ENCODE measurements around the gene HSBP1L1. TPM values are rescaled to one million over a fixed set of nuclear protein-coding genes. Genes with fewer than 3 reads are reported as not detected.

Gene HSBP1L1
- total and polyA plus RNA-seq, 2 donors (not counting 1 experiment from before 2014, with no cell fraction given), result 13.4 to 24.6 TPM

DNA sequence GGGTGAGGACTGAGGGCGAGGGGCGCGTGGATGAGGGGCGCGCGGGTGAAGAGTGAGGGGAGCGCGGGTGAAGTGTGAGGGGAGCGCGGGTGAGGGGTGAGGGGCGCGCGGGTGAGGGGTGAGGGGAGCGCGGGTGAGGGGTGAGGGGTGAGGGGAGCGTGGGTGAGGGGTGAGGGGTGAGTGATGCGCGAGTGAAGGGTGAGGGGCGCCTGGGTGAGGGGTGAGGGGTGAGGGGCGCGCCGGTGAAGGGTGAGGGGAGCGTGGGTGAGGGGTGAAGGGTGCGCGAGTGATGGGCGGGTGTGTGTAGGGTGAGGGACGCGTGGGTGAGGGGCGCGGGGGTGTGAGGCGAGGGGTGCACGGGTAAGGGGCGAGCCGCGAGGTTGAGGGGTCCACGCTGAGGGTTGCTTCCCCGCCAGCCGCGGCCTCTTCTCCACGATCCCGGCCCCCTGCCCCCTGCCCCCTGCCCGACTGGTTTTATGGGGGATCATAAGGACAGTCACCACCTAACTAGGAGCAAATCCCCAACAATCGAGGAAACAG, 11.9 kb upstream of the HSBP1L1 start:
- H3K9ac ChIP-seq (ENCODE audit: insufficient read depth, low read length), result peak overlapping the region; percentile 85
- TF ChIP-seq, protein P1, sequence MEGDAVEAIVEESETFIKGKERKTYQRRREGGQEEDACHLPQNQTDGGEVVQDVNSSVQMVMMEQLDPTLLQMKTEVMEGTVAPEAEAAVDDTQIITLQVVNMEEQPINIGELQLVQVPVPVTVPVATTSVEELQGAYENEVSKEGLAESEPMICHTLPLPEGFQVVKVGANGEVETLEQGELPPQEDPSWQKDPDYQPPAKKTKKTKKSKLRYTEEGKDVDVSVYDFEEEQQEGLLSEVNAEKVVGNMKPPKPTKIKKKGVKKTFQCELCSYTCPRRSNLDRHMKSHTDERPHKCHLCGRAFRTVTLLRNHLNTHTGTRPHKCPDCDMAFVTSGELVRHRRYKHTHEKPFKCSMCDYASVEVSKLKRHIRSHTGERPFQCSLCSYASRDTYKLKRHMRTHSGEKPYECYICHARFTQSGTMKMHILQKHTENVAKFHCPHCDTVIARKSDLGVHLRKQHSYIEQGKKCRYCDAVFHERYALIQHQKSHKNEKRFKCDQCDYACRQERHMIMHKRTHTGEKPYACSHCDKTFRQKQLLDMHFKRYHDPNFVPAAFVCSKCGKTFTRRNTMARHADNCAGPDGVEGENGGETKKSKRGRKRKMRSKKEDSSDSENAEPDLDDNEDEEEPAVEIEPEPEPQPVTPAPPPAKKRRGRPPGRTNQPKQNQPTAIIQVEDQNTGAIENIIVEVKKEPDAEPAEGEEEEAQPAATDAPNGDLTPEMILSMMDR (conservative IDR thresholded peaks at IDR 0.05 in 1 of 2, IDR thresholded peaks at IDR 0.05 in 1 of 2; ENCODE audit: low read depth in 1 of 2, low read length in 2 of 2), result no peak
- no peak for TF ChIP-seq EZH2 (IDR thresholded peaks at IDR 0.05; ENCODE audit: low read length, missing control alignments)

DNA sequence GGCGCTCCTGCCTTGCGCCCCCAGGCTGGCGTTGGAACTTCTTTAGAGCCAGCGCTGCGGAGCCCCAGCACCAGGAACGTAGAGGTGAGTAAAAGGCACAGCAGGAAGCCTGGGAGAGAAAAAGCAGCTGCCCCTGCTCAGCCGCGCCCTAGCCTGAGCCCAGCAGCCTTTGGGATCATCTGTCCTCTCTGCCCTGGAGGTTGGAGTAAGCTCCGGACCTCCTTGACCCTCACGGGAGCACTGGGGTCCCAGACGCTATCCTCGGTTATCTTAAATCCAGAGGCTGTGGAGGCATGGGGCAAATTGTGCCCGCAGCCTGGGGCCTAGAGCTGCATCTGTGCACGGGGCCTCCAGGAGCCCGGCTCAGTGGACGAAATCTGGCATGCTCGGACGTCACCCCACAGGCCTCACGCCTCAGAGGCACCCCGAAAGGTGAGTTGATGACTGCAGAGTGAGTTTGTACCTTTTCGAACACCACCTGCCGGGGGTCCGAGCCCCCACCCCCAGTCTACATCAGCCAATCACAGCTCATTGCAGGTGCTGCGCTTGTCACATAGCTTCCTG, 11.4 kb upstream of the HSBP1L1 start:
- Histone ChIP-seq H3K27ac (ENCODE audit: insufficient read depth, low read length) (no peak overlapping the region), H4K20me1 (ENCODE audit: control insufficient read depth, extremely low read depth, insufficient read depth, low read length) (no peaks in the 10 kb centered on the region), H3K9ac (ENCODE audit: insufficient read depth, low read length) (no peak overlapping the region), H3K4me3 (replicated peaks in 1 of 4; ENCODE audit: control extremely low read depth in 1 of 4, insufficient read depth in 1 of 4, low read depth in 3 of 4, low read length in 4 of 4) (peak overlapping the region in 1 of 4 experiments; percentile 78), H3K27me3 (ENCODE audit: control insufficient read depth, insufficient read depth, low read length) (no peaks in the 10 kb centered on the region), H3K36me3 (ENCODE audit: control insufficient read depth, insufficient read depth, low read length) (peaks cover 3% of the 10 kb centered on the region), H3K79me2 (ENCODE audit: control insufficient read depth, insufficient read depth, low read length) (peaks cover 25% of the 10 kb centered on the region), H3K4me2 (ENCODE audit: extremely low read depth, insufficient read depth, low read length) (no peak overlapping the region), H2AFZ (ENCODE audit: low read length) (no peak overlapping the region), H3K4me1 (ENCODE audit: control insufficient read depth, extremely low read depth, insufficient read depth, low read length) (peaks cover 5% of the 10 kb centered on the region), H3K9me3 (ENCODE audit: control insufficient read depth, insufficient read depth, low read depth, low read length) (no peaks in the 10 kb centered on the region)
- TF ChIP-seq, protein P1 (conservative IDR thresholded peaks at IDR 0.05 in 1 of 2, IDR thresholded peaks at IDR 0.05 in 1 of 2; ENCODE audit: low read depth in 1 of 2, low read length in 2 of 2), result no peak
- TF ChIP-seq EZH2 (IDR thresholded peaks at IDR 0.05; ENCODE audit: low read length, missing control alignments), result no peak
- DNase-seq (ENCODE audit: low read depth in 2 of 2), result no peak

More for the DNA sequence above, 11.9 kb upstream of the HSBP1L1 start:
- Histone ChIP-seq H3K27me3 (ENCODE audit: control insufficient read depth, insufficient read depth, low read length) (no peaks in the 10 kb centered on the region), H3K9me3 (ENCODE audit: control insufficient read depth, insufficient read depth, low read depth, low read length) (no peaks in the 10 kb centered on the region), H4K20me1 (ENCODE audit: control insufficient read depth, extremely low read depth, insufficient read depth, low read length) (no peaks in the 10 kb centered on the region), H3K4me2 (ENCODE audit: extremely low read depth, insufficient read depth, low read length) (peak overlapping the region; percentile 87), H3K4me1 (ENCODE audit: control insufficient read depth, extremely low read depth, insufficient read depth, low read length) (peaks cover 5% of the 10 kb centered on the region), H3K36me3 (ENCODE audit: control insufficient read depth, insufficient read depth, low read length) (peaks cover 3% of the 10 kb centered on the region), H2AFZ (ENCODE audit: low read length) (no peak overlapping the region), H3K27ac (ENCODE audit: insufficient read depth, low read length) (peak overlapping the region; percentile 81), H3K4me3 (replicated peaks in 1 of 4; ENCODE audit: control extremely low read depth in 1 of 4, insufficient read depth in 1 of 4, low read depth in 3 of 4, low read length in 4 of 4) (peak overlapping the region in 3 of 4 experiments; percentile 65 to 89 (median 78)), H3K79me2 (ENCODE audit: control insufficient read depth, insufficient read depth, low read length) (peaks cover 30% of the 10 kb centered on the region)
- DNase-seq (ENCODE audit: low read depth in 2 of 2), result no peak

DNA sequence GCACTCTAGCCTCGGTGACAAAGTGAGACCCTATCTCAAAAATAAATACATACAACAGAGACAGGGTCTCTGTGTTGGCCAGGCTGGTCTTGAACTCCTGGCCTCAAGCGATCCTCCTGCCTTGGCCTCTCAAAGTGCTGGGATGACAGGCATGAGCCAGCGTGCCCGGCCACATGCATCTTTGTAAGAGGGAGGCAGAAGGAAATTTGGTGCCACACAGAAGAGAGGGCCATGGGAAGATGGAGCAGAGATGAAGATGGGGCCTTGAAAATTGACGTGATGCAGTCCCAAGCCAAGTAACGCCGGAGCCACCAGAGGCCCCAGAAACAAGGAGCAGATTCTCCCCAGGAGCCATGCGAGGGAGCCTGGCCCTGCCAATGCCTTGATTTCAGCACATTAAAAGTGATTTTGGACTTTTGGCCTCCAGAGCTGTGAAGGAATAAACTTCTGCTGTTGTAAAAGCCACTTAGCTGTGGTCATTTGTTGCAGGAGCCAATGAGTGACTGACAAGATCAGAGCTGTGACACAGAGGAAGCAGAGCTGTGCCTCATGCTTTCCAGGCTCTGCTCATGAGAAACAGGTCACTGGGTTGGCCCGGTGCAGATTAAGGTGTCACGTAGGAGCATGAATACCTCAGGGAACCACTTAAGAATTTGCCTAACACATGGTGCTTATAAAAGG, 10.3 kb upstream of the HSBP1L1 start:
- no peak for TF ChIP-seq EZH2 (IDR thresholded peaks at IDR 0.05; ENCODE audit: low read length, missing control alignments)
- TF ChIP-seq, protein P1 (conservative IDR thresholded peaks at IDR 0.05 in 1 of 2, IDR thresholded peaks at IDR 0.05 in 1 of 2; ENCODE audit: low read depth in 1 of 2, low read length in 2 of 2), result no peak
- Histone ChIP-seq H3K27ac (ENCODE audit: insufficient read depth, low read length) (no peak overlapping the region), H4K20me1 (ENCODE audit: control insufficient read depth, extremely low read depth, insufficient read depth, low read length) (no peaks in the 10 kb centered on the region), H3K9me3 (ENCODE audit: control insufficient read depth, insufficient read depth, low read depth, low read length) (no peaks in the 10 kb centered on the region), H2AFZ (ENCODE audit: low read length) (no peak overlapping the region), H3K27me3 (ENCODE audit: control insufficient read depth, insufficient read depth, low read length) (no peaks in the 10 kb centered on the region), H3K4me1 (ENCODE audit: control insufficient read depth, extremely low read depth, insufficient read depth, low read length) (peaks cover 5% of the 10 kb centered on the region), H3K79me2 (ENCODE audit: control insufficient read depth, insufficient read depth, low read length) (peaks cover 15% of the 10 kb centered on the region), H3K36me3 (ENCODE audit: control insufficient read depth, insufficient read depth, low read length) (peaks cover under 1% of the 10 kb centered on the region), H3K4me2 (ENCODE audit: extremely low read depth, insufficient read depth, low read length) (no peak overlapping the region), H3K9ac (ENCODE audit: insufficient read depth, low read length) (no peak overlapping the region), H3K4me3 (replicated peaks in 1 of 4; ENCODE audit: control extremely low read depth in 1 of 4, insufficient read depth in 1 of 4, low read depth in 3 of 4, low read length in 4 of 4) (no peak overlapping the region)
- DNase-seq (ENCODE audit: low read depth in 2 of 2), result no peak

Measured in fibroblast of lung (primary cell).